Urothelium cell line (cell line): ENCODE results near the gene PPIL6.

ENCODE experiments used
- DNase-seq: peaks from one replicate; pipeline ENCODE4 v3.0.0; 2011; ENCODE audit warnings: low spot score, mixed read lengths
- FAIRE-seq: peaks from 2 replicates; lab custom pipeline; 2011; peaks lifted over from hg19 to GRCh38; lab: Jason Lieb, UNC

The PPIL6 gene

DNA sequence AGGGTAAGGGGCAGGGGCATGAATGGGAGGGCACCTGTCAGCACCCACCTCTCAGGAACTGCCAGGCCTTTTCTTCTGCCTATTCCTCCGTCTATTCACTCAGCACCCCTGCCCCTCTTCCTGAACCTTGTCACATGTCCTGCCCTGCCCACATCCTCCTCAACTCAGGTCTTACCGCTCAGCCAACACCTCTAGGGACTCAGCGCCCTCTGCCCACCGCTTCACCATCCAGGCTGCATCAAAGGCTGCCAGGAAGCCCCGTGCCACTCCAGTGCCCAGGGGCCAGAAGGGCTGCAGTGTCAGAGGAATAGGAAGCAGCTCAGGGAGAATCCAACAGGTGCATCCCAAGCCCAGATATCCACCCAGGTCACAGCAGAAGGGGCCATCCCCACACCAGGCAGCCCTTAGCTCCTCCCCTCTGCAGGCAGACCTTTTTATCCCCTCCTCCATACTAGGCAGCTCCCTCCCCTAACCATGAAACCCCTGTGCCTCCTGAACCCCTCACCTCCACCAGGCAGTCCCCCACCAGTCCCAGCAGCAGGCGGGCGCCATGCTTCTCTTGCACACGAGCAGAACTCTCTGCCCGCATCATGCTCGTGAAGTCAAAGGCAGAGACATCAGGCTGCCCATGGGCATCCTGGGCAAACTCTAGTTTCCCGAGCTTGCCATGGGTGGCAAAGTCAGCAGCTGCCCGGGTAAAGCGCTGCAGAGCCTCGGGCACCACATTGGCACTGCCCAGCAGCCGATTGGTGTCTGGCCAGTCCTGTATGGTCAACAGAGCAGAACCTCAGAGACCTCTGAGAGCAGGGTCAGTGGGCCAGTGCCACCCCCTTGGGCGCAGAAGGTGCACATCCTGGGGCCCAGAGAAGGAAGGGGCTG lies 9.6 kb upstream of the PPIL6 start:
- FAIRE-seq (no peak), DNase-seq (no peak)

DNA sequence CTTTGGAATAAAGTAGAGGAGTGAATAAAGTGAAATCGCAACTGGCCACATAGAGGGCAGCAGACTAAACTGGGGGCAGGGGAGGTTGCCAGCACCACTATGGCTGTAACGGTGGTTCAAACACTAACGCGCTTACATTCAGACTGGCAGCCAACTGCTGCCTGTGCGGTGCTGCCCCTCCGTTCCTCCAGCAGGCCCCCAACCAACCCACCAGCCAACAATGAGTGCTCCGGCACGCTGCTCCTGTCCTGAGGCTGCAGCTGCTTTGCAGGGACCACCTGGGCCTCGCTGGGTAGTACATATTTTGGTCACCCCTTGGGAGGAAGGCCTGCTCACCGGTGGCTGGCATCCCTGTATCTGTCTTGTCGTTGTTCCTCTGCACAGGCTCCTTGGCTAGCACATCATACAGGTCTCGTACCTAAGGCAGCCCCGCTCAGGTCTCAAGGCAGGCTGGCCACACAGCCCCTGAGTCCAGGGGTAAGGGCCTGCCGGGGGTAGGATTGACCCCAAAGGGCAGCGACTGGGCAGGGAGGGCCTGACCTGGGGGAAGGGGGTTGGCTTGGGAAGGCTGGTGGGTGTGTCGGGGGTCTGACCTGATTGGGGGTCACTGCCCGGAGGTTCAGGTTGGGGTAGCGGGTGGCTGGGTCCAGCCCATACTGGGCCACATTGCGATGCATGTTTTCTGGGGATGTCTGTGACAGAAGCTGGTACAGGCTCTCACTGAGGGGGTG lies 8.8 kb upstream of the PPIL6 start:
- DNase-seq (no peak), FAIRE-seq (no peak)

DNA sequence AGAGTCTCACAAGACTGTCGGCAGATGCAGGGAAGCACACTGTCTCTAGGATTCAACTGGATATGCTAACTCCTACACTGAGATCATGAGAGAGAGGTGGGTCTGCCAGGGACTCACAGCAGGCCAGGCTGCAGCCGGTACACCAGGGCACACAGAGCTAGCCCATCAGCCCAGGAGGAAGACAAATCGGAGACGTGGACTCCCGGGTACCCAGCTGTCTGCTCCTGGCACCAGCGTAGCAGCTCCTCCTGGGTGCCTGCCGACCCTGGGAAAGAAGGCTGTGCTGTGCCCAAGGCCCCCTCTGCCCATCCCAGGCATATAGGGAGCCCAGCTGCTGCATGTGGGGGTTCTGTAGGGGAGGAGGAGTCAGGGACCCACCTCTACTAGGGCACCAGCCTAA lies 8.2 kb upstream of the PPIL6 start:
- DNase-seq: no peak
- FAIRE-seq: no peak

DNA sequence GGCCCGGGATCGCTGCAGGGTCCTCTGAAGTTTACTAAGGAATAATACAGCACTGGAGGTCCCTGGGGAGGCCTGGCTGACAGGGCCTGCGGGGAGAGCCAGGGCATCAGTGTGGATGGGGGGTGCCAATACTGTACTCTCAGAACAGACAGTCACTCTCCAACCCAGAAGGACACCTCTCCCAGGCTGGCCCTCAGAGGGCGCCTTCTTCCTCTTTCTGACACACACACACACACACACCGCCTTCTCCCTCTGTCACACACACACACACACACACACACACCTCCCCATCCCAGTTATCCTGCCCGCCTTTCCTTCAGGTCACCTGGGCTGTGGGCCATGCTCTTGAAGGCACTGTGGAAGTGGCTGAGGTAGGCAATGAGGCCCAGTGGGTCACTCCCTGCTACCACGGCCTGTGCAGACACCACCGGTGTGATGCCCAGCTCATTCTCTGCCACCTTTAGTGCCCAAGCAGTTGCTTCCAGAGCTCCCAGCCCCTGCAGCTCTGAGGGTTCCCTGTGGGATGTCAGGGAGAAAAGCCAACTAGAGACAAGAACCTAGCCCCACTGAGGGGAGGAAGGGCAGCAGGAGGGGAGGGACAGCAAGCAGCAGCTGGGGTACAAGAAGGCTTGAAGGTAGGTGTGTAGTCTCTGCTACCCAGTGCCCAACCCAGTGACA lies 7.6 kb upstream of the PPIL6 start:
- FAIRE-seq (no peak), DNase-seq (no peak)

DNA sequence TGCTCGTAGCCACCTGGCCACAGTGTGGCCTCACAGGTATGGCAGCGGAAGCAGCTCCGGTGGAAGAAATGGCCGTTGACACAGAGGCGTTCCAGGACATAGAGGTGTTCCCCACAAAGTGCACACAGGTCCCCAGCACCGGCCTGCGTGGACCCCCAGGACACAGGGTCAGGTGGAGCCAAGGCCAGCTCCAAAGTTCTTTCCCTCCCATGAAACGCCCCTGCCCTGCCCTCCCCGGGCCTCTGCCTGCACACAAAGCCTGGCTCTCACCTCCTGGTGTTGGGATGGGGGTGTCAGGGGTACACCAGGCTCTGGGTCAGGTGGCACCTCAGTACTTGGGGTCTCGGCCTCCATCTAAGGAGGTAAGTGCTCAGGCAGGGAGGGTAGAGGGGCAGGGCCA lies 6.7 kb upstream of the PPIL6 start:
- DNase-seq: no peak
- FAIRE-seq: no peak

DNA sequence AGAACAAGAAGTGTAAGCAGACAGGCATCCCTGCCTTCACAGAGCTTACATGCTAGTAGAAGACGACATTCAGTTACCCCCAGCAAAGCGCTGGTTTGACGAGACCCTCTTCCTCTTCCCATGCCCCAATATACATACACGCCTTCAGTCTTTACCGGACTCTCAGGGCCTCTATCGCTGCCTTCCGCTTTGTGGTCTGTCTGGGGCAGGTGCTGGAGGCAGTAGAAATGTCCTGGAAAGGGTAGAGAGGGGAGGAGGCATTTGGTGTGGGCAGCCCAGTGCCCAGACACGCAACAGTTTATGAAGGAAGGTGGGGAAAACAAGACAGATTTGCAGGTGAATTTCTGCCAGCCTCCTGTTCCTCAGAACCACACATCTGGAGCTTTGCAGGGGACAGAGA lies 6.1 kb upstream of the PPIL6 start:
- no peak for FAIRE-seq
- DNase-seq: no peak

DNA sequence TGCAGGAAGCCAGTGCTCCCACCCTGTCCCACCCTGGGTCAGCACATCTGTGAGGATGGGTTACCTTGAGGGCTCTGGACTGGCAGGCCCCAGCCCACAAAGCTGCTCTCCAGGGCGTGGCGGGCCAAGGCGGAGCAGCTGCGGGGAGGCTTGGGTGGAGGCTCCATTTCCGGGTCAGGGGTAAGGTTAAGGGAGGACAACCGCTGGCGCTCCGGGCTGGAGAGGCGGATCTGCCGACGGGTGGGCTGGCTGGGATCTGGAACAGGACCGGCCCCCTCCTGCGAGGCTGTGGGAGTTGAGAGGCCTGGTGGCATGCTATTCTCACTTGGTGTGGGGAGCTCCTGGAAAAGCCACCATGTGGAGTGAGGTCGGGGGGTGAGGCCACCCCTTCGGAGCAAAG lies 5.6 kb upstream of the PPIL6 start:
- no peak for FAIRE-seq

DNA sequence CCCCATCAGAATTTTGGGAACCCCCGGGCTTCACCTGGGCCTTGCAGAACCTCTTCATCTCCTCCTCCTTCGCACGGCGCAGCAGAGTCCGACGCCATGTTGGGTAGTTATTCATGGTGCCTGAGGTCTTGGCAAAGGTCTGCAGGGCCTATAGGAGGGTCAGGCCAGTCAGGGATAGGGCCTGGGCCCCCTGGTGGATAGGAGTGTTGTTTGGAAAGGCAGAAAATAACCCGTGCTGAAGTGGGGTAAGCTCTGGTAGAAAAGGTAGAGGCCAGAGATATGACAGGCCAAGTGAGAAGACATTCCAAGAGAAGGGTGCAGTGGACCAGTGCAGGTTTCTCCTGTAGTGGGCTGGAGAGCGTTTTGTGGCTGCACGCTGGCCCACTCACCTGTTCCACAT lies 5.0 kb upstream of the PPIL6 start:
- no peak for FAIRE-seq
- DNase-seq: no peak

More for the DNA sequence above, 5.6 kb upstream of the PPIL6 start:
- no peak for DNase-seq

DNA sequence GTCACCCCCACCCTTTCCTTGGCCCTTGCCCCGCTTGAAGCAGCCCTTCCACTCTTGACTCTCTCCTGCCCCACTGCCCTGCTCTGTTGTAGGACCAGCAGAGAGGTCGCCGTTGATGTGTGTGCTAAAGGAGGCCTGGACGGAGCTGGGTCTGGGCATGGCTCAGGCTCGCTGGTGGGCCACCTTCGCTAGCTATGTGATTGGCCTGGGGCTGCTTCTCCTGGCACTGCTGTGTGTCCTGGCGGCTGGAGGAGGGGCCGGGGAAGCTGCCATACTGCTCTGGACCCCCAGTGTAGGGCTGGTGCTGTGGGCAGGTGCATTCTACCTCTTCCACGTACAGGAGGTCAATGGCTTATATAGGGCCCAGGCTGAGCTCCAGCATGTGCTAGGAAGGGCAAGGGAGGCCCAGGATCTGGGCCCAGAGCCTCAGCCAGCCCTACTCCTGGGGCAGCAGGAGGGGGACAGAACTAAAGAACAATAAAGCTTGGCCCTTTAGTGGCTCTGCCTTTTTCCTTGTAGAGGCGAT lies 3.1 kb upstream of the PPIL6 start:
- FAIRE-seq (no peak), DNase-seq (no peak)

DNA sequence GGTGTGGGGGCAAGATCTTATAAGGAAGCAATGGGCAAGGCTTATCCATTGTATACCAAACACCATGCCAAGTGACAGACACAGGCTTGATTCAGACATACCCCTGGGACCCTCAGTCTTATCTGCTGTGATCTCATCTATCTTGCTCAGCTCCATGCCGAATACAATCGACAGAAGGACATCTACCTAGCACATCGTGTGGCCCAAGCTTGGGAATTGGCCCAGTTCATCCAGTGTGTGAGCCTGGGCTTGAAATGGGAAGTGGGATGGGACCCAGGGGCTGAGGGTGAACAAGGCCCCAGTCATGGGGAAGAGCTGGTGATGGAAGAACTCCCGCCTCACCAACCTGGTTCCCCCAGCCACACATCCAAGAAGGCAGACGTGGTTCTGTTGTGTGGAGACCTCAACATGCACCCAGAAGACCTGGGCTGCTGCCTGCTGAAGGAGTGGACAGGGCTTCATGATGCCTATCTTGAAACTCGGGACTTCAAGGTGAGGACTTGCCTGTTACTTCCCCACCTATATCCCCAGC lies 2.0 kb upstream of the PPIL6 start:
- no peak for FAIRE-seq

DNA sequence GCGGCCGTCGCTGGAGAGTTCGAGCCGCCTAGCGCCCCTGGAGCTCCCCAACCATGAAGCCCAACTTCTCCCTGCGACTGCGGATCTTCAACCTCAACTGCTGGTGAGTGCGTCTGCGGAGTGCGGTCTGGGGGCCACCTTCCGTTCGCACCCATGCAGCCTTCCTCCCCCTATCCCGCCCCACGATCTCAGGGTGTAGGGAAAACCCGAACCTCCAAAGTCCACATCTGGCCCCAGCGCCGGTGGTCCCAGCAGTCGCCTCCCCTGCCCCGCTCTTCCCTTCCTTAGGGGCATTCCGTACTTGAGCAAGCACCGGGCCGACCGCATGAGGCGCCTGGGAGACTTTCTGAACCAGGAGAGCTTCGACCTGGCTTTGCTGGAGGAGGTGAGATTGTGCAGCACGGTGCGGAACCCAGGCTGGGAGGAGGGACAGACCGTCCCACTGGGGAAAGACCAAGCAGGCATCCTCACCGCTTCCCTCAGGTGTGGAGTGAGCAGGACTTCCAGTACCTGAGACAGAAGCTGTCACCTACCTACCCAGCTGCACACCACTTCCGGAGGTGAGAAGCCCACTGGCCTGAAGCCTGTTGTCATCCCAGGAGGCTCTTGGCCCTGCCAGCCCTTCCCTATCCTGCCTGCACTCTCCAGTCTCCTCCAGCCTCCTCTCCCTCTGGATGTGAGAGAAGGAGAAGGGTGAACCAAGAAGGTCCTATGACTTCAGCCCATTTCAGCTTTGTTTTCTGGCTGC lies 815 bp upstream of the PPIL6 start:
- DNase-seq: peak; percentile 48
- no peak for FAIRE-seq

More for the DNA sequence above, 2.0 kb upstream of the PPIL6 start:
- DNase-seq: no peak

DNA sequence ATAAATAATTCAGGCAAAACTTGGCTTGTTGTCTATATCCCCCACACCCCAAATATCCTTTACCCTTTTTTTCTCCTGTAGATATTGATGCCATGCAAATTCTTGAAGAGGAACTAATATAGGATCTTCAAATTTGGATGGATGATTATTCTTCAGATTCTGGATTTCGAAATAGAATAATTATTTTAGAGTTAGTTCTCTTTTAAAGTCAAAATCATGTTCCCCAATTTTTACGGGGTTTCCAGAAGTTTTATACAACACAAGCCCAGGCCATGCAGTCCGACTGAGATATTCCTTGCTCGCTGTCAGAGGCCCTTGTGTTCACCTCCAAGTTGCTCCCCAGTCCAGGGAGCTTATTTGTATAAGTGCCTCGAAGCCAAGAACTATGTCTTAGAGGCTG lies 4.4 kb downstream of the PPIL6 start:
- no peak for DNase-seq
- no peak for FAIRE-seq

DNA sequence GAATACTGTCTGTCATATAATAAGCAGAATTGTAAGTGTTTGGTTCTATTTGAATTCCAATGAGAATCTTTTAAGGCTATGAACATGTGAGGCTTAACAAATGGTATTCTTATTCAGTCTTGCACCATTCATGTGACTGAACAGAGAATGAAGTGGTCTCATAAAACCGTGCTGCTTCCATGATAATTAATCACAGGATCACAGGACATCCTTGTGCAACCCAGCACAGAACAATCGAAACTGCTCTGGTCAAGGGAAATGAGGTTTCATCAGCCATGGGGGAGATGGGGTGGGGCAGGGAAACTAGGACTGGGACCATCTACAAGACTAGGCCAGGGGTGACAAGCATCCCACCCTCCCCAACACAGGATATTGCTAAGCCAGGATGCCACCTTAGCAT lies 6.0 kb downstream of the PPIL6 start:
- no peak for DNase-seq
- FAIRE-seq: no peak

DNA sequence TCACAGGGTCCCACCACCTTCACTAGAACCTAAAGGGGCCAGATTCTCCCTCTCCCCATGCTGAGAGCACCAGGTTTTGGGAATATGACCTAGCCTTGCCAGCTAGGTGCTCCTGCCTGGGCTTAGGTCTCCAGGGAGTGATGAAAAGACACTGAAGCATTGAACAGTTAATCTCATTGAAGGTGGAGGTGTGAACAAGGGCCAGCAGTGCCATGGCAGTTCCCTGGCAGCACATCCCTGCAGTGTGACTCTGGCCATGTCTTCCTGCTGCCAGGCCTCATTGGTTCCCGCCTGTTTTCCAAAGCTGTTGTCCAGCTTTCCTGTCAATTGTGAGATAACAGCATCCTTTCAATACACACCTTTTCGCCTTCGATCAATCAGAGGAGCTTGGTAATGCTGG lies 10.9 kb downstream of the PPIL6 start:
- no peak for FAIRE-seq

DNA sequence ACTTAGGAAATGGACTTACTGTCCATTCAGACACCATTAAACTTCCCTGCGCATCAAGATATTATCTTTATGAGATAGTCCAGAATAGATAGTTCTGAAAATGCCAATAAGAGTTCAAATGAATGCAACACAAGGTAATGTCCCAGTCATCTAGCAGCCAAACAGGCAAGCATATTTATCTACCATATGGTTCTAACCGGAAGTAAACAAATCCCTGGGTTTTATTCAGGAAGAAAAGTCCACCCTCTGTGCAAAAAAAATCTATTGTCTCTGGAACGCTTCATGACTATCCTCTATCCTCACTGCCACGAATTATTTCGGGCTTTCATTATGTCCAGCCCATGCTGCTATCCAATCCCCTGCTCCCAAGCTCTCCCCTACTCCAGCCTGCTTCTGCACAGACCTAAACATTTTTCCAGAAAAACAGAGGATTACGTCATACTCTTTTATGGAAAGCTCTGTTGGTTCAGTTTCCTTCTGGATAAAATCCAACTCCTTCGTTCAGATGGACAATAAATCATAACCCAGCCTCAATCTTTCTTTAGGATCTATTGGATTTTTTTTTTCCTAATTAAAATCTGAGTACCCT lies 11.4 kb downstream of the PPIL6 start:
- no peak for FAIRE-seq
- no peak for DNase-seq

More for the DNA sequence above, 10.9 kb downstream of the PPIL6 start:
- no peak for DNase-seq

DNA sequence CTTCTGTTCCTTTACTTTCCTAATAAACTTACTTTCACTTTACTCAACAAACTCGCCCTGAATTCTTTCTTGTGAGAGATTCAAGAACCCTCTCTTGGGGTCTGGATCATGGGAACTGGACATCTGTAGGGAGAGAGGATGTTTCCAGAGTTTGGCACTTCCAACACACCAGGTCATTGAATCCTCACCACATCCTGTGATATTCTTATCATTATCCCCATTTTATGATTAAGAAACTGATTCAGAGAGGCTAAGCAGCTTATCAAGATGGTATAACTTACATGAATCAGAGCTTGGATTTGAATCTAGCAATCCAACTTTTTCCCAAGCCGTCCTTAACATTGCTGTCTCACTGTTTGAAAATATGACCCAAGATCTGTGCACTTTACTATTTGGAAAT lies 15.5 kb downstream of the PPIL6 start:
- no peak for FAIRE-seq
- no peak for DNase-seq

DNA sequence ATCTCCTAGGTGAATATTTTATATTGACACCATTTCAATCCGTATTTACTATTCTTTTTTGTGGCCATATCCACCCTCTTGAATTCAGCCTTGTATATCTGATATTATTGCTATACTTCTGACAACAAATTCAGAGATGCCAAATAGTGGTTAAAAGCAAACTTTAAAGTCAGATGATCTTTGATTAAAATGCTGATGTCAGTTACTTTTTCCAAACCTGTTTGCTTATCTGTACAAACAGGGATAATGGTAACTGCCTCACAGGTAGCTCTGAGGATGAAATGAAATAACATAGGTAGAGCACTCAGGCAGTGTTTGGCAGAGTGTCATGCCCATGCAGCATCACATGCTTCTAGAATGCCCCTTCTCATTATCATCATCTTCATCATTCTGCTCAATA lies 19.2 kb downstream of the PPIL6 start:
- DNase-seq (no peak), FAIRE-seq (no peak)

DNA sequence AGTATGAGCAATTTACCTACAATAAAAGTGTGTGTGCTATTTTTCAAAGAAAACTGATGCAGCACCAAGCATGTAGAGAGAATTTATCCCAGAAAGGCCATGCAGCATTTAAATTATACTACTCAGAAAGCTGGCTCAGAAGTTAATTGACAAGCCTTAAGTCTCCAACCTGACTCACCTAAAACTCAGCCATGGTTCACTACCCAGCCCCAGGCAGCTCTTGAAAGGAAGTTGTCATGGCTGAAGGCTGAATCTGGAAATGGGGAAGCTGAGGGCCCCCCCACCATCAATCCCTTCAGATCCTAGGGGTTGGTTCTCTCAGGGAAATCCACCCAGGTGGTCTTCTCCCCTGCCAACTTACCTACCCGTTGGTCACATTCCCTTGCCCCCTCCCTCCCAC lies 19.7 kb downstream of the PPIL6 start:
- FAIRE-seq (no peak), DNase-seq (no peak)

DNA sequence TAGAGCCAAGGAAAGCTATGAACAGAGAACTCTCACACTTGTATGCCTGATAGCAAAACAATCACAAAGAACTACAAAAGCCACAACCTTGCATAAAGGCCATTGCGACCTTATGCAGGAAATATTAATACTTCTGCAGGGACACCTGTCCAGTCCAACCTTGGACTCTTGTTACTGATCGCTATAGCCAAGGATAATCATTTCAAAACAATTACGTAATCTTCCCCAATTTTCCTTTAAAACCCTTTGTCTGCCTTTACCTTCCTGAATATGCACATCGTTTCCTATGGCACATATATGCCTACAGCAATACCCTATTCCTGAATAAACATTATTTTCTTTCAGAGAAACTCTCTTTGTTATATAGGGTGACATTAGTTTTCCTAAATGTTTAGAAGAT lies 22.8 kb downstream of the PPIL6 start:
- DNase-seq: no peak
- FAIRE-seq: no peak

DNA sequence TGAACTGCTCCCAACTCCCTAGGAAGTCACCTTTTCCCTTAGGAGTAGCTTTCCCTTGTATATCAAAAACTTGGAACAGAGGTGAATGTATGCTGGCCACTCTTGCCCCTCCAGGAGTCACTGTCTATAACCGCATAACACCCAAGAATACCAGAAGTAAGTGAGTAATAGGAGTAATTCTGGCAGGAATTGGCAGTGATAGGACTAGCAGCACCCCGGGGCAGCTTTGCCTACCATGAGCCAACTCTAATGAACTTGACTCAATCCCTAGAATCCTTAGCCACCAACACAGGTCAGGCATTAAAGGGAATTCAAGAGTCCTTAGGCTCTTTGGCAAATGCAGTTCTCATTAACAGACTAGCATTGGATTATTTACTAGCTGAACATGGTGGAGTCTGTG lies 29.4 kb downstream of the PPIL6 start:
- no peak for DNase-seq
- FAIRE-seq: no peak
